ENCODE measurements around the gene SLC22A23. TPM values are rescaled to one million over a fixed set of nuclear protein-coding genes. Genes with fewer than 3 reads are reported as not detected.

Gene SLC22A23
- total and polyA plus RNA-seq, 4 donors = 4.9 to 45.4 (median 19.7) TPM

DNA sequence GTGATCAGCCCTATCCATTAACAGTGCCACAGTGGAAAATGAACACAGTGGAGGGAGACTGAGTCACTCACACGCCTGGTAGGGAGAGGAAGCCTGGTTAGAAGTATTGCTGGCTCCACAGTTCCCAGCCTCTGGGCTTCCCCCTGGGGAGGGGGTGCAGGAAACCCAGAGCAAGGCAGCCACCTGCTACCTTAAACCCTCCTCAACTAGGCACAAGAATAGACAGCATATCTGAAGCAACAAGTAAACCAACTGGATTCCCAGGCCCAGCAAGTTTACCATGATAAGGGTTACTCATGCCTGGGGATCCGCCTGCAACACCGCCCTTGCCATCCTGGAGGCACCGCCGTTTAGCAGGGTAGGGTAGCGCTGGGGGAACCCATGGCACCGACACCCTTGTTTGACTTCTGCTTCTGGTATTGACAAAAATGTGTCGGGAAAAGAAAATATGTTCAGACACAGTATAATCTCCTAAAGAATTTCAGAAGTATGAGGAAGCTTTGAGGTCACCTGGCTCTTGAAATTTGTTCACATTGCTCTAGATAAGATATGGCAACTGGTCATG, 38.3 kb downstream of the SLC22A23 start:
- 87% methylated on average over 8 of the region's 8 CpGs for WGBS
- TF ChIP-seq EGR1 (IDR thresholded peaks at IDR 0.05; ENCODE audit: low read depth in 2 of 2) (no peak), YY1 (IDR thresholded peaks at IDR 0.05) (no peak), HNF4A (conservative IDR thresholded peaks at IDR 0.05) (no peak), JUND (IDR thresholded peaks at IDR 0.05) (no peak), FOXA2 (IDR thresholded peaks at IDR 0.05) (no peak), RAD21 (IDR thresholded peaks at IDR 0.05) (no peak)
- TF ChIP-seq, protein P1, sequence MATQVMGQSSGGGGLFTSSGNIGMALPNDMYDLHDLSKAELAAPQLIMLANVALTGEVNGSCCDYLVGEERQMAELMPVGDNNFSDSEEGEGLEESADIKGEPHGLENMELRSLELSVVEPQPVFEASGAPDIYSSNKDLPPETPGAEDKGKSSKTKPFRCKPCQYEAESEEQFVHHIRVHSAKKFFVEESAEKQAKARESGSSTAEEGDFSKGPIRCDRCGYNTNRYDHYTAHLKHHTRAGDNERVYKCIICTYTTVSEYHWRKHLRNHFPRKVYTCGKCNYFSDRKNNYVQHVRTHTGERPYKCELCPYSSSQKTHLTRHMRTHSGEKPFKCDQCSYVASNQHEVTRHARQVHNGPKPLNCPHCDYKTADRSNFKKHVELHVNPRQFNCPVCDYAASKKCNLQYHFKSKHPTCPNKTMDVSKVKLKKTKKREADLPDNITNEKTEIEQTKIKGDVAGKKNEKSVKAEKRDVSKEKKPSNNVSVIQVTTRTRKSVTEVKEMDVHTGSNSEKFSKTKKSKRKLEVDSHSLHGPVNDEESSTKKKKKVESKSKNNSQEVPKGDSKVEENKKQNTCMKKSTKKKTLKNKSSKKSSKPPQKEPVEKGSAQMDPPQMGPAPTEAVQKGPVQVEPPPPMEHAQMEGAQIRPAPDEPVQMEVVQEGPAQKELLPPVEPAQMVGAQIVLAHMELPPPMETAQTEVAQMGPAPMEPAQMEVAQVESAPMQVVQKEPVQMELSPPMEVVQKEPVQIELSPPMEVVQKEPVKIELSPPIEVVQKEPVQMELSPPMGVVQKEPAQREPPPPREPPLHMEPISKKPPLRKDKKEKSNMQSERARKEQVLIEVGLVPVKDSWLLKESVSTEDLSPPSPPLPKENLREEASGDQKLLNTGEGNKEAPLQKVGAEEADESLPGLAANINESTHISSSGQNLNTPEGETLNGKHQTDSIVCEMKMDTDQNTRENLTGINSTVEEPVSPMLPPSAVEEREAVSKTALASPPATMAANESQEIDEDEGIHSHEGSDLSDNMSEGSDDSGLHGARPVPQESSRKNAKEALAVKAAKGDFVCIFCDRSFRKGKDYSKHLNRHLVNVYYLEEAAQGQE (IDR thresholded peaks at IDR 0.05) = no peak
- TF ChIP-seq, protein P2, sequence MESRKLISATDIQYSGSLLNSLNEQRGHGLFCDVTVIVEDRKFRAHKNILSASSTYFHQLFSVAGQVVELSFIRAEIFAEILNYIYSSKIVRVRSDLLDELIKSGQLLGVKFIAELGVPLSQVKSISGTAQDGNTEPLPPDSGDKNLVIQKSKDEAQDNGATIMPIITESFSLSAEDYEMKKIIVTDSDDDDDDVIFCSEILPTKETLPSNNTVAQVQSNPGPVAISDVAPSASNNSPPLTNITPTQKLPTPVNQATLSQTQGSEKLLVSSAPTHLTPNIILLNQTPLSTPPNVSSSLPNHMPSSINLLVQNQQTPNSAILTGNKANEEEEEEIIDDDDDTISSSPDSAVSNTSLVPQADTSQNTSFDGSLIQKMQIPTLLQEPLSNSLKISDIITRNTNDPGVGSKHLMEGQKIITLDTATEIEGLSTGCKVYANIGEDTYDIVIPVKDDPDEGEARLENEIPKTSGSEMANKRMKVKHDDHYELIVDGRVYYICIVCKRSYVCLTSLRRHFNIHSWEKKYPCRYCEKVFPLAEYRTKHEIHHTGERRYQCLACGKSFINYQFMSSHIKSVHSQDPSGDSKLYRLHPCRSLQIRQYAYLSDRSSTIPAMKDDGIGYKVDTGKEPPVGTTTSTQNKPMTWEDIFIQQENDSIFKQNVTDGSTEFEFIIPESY (IDR thresholded peaks at IDR 0.05) = no peak
- TF ChIP-seq, protein P3, sequence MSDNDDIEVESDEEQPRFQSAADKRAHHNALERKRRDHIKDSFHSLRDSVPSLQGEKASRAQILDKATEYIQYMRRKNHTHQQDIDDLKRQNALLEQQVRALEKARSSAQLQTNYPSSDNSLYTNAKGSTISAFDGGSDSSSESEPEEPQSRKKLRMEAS (IDR thresholded peaks at IDR 0.05) = no peak
- peaks cover 11 to 13% (median 12%) of the 10 kb centered on the region in 4 donors for H3K4me1 ChIP-seq (ENCODE audit: control insufficient read depth in 4 of 4, insufficient read depth in 4 of 4, low read length in 3 of 4)
- peaks cover 0 to 4% (median 2%) of the 10 kb centered on the region in 4 donors for H3K36me3 ChIP-seq (ENCODE audit: control insufficient read depth in 4 of 4, insufficient read depth in 3 of 4, low read depth in 1 of 4, low read length in 3 of 4)
- H3K27me3 ChIP-seq (ENCODE audit: control insufficient read depth in 4 of 4, insufficient read depth in 4 of 4, low read length in 3 of 4) = no peaks in the 10 kb centered on the region
- H3K9ac ChIP-seq (ENCODE audit: low read depth in 1 of 2, low read length in 2 of 2) = no peak overlapping the region
- no peak overlapping the region for H3K27ac ChIP-seq (ENCODE audit: low read depth in 1 of 2, low read length in 2 of 2)
- H3K4me3 ChIP-seq (ENCODE audit: low read depth in 1 of 3, low read length in 3 of 3) = no peak overlapping the region
- H3K9me3 ChIP-seq (ENCODE audit: control insufficient read depth in 4 of 4, low read length in 3 of 4) = no peaks in the 10 kb centered on the region
- peak; percentile 68 for DNase-seq (ENCODE audit: low spot score)

DNA sequence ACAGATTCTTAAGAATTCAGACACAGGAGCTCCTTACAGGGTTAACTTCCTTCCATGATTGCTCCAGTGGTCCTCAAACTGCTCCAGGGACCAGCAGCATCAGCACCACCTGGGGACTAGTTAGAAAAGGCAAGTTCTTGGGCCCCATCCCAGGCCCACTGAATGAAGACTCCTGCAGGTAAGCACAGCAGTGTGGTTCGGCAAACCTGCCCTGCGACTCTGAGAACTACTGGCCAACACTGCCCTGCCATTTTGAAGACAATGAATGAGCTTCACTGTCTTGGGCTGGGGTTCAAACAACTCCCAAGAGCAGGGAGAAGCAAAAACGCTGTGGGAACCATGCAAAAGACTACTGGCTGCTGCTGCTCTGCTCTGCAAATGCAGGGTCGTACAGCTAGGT, 39.4 kb downstream of the SLC22A23 start:
- no peak overlapping the region for H3K27ac ChIP-seq (ENCODE audit: low read depth in 1 of 2, low read length in 2 of 2)
- H3K4me1 ChIP-seq (ENCODE audit: control insufficient read depth in 4 of 4, insufficient read depth in 4 of 4, low read length in 3 of 4) = peaks cover 11 to 13% (median 12%) of the 10 kb centered on the region in 4 donors
- no peaks in the 10 kb centered on the region for H3K9me3 ChIP-seq (ENCODE audit: control insufficient read depth in 4 of 4, low read length in 3 of 4)
- no peak overlapping the region for H3K4me3 ChIP-seq (ENCODE audit: low read depth in 1 of 3, low read length in 3 of 3)
- DNase-seq (ENCODE audit: low spot score) = no peak
- no peaks in the 10 kb centered on the region for H3K27me3 ChIP-seq (ENCODE audit: control insufficient read depth in 4 of 4, insufficient read depth in 4 of 4, low read length in 3 of 4)
- TF ChIP-seq, protein P2 (IDR thresholded peaks at IDR 0.05) = no peak
- TF ChIP-seq RXRA (IDR thresholded peaks at IDR 0.05) (no peak), YY1 (IDR thresholded peaks at IDR 0.05) (no peak), FOXA2 (IDR thresholded peaks at IDR 0.05) (no peak), SP1 (IDR thresholded peaks at IDR 0.05) (no peak), GABPA (IDR thresholded peaks at IDR 0.05 in 1 of 2, conservative IDR thresholded peaks at IDR 0.05 in 1 of 2) (no peak), RAD21 (IDR thresholded peaks at IDR 0.05) (no peak), HNF4A (conservative IDR thresholded peaks at IDR 0.05) (no peak), EGR1 (IDR thresholded peaks at IDR 0.05; ENCODE audit: low read depth in 2 of 2) (no peak)
- TF ChIP-seq, protein P4, sequence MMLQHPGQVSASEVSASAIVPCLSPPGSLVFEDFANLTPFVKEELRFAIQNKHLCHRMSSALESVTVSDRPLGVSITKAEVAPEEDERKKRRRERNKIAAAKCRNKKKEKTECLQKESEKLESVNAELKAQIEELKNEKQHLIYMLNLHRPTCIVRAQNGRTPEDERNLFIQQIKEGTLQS (IDR thresholded peaks at IDR 0.05) = no peak
- TF ChIP-seq, protein P1 (IDR thresholded peaks at IDR 0.05) = no peak
- no peak overlapping the region for H3K9ac ChIP-seq (ENCODE audit: low read depth in 1 of 2, low read length in 2 of 2)
- 91% methylated on average over 4 of the region's 4 CpGs for WGBS
- H3K36me3 ChIP-seq (ENCODE audit: control insufficient read depth in 4 of 4, insufficient read depth in 3 of 4, low read depth in 1 of 4, low read length in 3 of 4) = peaks cover 0 to 7% (median 5%) of the 10 kb centered on the region in 4 donors
